ENCODE measurements around the gene STRA8. TPM values are rescaled to one million over a fixed set of nuclear protein-coding genes. Genes with fewer than 3 reads are reported as not detected.
"Not testable (repeated sequence)": the region's sequence is repeated elsewhere in the genome, so short reads cannot be mapped to it uniquely, and the experiment has no call there.

Gene STRA8
- total RNA-seq, 2 donors from 2014 or later: not detected

DNA sequence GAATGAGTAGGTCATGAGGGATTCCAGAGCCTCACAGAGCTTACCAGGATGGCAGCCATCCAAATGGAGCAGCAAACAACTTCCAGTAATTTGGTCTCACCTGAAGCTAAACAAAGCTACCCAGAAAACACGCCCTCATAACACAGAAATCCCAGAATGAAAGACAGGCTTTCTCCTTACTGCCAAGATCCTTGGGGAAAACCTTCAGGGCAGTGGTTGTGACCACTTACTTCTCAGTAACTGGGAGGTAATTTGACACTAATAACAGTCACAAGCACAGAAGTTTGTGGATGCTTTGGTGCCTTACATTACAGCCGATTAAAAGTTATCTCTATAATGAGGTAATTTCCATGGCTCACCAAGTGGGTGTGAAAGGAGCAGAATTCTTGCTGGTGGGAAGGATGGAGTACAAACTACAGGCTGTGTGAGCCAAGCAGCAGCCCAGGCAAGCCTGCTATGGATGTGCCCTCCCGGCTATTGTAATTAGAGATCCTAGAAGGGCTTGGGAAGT is 32.8 kb upstream of the STRA8 start:
- DNase-seq (ENCODE audit: low spot score): no peak
- intact Hi-C loops (cut with DNase I): no loop called here

DNA sequence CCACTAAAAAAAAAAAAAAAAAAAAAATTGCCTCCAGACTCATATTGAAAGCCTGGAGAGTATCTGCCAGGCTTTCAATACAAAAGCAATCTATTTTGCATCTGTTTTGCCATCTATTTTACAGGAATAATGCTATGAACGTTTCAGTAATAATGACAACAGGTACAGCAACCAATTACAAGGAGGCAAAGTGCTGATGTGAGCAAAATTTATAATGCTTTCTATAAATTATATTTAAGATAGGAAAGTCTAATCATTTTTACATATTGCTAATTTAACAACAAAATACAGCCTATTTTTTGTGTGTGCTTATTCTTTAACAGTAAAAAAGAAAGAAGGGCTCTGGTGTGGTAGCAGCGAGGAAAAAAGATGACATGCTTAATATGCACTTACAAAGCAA is 32.3 kb upstream of the STRA8 start:
- DNase-seq (ENCODE audit: low spot score): no peak
- intact Hi-C loops (cut with DNase I): no loop called here

- intact Hi-C loops (cut with DNase I): no loop called here
- DNase-seq (ENCODE audit: low spot score): no peak
Observed at GRCh38 chr7:135204341-135204749, 29.3 kb upstream of the STRA8 start.

DNA sequence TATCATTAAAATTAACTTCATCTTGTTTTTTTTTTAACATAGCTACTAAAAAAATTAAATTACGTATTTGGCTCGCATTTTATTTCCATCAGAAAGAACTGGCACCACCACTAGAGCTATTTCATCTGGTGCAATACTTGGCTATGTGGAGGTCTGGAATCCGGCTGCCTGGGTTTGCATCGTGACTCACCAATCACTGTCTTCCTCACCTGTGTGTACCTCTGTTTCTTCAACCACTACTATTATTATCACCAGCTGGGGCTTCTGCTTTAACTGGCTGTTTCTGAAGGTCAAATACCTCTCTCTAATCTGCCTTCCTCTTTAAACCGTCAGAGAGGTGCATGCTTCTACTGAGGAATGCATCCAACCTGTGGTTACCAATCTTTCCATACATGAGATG is 28.8 kb upstream of the STRA8 start:
- no peak for DNase-seq (ENCODE audit: low spot score)
- intact Hi-C loops (cut with DNase I): no loop called here

DNA sequence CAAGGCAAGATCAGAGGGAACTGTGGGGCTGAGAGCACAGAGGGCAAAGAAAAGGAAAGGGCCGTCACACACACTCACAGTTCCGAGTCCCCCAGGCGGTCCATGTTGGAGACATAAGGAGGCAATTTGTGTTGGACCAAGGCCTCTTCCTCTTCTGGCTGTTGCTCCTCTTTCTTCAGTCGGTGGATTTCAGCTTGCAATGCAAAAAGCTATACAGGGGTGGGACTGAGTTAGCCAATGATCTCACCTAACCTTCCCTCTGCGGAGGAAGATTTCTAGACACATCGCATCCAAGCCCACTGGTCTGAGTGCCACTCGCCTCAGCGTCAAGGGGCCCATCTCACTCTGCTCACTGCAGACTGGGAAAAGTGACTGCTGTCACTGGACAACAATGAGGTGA is 27.8 kb upstream of the STRA8 start:
- intact Hi-C loops (cut with DNase I): no loop called here
- no peak for DNase-seq (ENCODE audit: low spot score)

DNA sequence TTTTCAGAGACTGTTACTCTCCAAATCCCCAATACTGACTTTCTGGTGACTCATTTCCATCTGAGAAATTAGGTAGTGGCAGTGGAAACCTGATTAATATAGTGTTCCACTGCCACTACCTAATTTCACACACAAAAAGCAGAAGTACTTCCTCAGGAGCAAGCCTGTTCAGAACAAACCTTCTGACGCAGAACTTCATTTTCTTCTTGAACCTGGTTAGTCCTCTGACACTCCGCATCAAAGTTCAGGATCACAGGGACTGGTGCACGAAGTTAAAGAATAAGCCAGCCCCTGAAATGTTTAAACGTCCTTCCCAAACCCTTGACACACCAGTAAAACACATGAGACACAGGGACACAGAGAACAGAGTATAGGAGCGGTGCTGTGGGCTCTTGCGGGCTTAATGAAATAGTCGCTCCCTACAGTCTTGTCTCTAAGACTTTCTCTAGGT is 26.7 kb upstream of the STRA8 start:
- intact Hi-C loops (cut with DNase I): no loop called here
- DNase-seq (ENCODE audit: low spot score): no peak

DNA sequence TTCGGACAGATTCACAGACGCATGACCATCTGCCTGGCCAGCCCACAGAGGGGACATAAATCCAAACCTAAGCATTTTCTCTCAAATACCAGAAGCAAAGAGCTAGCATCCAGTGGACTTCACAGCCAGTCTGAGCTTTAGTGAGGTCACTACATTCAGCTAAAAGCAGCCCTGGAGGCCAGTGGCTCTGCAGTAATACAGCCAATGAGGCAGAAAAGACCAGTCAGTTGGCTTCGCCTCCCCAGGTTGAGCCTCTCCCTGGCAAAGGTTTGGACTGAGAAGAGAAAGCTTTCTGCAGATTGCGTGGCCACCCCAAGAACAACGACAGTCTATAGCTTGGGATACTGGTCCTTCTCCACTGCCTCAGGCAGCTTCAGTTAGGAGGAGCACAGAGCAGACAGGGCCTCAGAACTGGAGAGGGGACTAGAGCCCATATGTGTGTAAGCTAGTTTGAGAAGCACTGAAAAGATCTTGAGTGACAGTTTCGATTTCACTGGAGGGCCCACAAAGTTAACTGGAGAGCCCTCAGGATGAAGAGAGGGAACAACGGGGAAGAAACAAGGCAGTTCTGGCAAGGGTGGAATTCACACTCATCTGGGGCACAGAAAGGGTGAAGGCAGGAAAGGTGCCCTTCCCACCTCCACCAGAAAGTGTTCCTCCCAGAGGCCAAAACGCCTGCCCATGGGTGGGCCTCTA is 26.1 kb upstream of the STRA8 start:
- intact Hi-C loops (cut with DNase I): no loop called here
- DNase-seq (ENCODE audit: low spot score): no peak

DNA sequence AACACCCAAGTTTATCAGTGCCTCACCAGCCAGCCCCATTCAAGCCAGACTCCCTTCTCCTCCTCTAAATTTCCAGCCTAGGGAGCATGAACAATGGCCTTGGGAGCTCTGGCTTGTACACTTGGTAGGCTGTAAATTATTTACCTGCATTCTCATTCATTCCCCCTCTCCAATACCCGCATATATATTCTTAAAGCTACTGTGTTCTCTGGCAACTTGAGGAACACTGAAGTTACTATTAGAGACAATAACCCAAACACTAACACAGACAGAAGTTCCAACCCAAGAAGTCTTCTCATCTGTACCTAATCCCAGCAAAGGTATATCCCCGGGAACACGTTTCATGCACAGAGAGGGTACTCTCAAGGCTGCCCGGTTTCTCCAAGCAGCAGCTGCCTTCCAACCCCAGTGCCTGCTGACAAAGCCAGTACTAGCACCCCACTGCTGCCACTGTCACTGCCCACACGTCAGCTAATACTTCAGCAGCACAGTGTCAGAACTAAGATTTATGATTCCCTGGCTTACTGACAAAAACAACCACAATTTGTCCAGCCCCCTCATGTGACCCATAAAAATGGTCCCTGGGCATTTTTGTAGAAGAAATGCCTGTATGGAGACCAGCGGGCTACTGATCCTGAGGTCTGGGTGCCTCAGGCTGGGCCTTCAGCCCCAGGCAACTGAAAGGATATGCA is 25.4 kb upstream of the STRA8 start:
- intact Hi-C loops (cut with DNase I): no loop called here
- no peak for DNase-seq (ENCODE audit: low spot score)

DNA sequence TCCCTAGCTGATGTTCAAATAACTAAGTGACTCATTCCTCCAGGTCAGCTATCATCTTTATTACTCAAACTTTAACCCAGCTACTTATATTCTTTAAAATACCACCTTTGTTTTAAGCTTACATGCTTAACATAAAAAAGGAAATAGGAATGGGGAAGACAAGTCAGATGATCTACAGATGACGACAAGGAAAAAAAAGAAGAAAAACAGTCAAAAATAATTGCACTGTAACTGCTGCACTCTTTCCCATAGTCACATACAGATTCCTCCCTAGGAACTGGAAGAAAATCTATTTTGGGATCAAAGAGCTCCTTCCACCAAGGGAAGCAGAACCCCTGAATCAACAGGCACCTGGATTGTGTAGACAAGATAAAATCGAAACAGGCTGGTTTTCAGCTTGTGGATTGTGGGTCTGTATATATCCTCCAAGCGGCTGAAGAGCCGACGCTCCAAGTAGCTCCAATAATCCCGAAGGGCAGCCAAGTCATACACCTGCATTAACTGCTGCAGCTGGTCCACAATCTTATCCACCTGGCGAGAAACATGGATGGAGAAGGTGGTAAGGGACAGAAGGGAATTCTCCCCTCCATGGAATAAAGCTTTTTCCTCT is 24.3 kb upstream of the STRA8 start:
- intact Hi-C loops (cut with DNase I): no loop called here
- no peak for DNase-seq (ENCODE audit: low spot score)

DNA sequence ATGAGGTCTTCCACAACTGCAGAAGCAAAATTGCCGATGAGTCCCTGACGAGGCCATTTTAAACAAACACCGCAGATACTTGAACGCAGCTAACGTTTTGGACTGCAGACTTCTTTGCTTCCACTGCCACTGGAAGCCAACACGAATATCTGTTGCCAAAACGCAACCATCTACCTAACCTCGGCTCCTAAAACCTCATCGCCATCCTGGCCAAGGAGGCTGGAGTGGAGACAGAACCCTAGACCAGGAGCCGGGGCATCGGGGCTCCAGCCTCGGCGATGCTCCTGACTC is 22.8 kb upstream of the STRA8 start:
- intact Hi-C loops (cut with DNase I): no loop called here
- DNase-seq (ENCODE audit: low spot score): no peak

DNA sequence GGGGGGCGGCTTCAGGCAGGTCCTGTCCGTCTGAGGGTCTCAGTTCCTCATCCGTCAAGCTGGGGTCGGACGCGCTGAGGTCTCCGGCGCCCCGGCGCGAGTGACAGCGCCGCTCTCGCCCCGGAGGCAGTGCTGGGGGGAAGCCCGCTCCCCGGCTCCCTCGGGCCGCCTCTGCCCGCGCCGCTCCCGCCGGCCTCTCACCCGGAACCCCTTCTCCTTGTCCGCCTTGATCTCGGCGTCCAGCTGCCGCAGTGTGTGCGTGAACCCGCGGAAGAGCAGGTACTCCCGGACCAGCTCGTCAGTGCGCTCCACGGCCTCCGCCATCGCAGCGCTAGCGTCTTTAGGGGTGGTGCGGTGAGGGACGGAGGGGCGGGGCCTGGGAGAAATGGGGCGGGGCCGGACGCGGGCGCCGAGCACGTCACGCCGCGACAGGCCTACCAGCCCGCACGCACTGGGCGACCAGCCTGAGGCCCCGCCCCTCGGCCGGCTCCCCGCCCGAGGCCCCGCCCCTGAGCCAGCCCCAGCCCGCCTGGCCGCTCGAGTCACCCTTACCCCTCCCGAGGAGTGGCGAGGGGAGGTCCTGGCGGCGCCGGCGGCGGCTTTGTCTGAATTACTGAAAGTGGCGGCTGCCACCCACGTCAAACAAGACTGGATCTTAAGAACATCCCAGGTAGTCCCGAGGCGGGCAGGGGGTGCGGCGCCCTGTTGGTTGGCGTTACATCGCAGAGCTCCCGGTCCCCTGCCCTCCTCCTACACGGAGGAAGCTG is 22.3 kb upstream of the STRA8 start, which contains the start of gene WDR91:
TSS of gene WDR91 (minus strand) at position 348 of the 767 bp plus-strand sequence. CDS start at position 324, 24 bp downstream.
- intact Hi-C loops (cut with DNase I): no loop called here
- DNase-seq (ENCODE audit: low spot score): peak; percentile 99

DNA sequence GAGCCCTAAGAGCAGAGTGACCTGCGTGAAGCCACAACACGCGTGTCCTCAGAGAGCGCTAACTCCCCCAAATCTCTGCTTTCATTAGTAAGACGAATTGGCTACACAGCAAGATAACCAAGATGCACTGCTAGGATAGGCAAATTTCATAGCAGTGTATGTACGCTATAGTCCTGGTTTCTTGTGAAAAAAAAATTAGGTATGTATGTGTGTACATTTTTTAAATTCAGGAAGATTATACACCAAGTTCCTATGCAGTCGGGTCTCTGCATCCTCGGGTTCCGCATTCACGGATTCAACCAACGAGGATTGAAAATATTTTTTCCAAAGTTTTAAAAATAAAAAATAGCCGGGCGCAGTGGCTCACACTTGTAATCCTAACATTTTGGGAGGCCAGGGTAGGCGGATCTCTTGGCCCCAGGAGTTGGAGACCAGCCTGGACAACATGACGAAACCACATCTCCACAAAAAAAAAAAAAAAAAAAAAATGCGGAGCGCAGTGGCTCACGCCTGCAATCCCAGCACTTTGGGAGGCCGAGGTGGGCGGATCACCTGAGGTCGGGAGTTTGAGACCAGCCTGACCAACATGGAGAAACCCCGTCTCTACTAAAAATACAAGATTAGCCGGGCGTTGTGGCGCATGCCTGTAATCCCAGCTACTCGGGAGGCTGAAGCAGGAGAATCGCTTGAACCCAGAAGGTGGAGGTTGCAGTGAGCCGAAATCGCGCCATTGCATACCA is 21.5 kb upstream of the STRA8 start:
- intact Hi-C loops (cut with DNase I); DNase-seq (ENCODE audit: low spot score): not testable (repeated sequence)

DNA sequence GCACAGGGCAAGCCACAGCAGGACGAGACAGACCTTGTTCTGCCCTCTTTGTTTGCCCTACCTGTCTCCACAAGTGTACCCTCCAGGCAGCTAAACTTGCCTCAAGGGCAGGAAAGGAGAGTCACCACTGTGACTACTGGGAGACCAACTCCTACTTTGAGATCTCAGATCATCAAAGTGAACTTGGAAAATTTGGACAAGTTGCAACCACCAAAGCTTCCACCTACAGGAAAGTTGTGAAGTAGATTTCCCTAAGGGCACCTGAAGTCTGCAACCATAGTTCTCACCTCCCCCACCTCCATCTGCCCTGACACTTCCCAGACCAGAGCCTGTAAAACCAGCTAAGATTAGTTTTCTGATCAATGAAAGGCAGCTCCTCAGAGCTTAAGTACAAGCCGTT is 19.8 kb upstream of the STRA8 start:
- intact Hi-C loops (cut with DNase I): no loop called here
- DNase-seq (ENCODE audit: low spot score): no peak

DNA sequence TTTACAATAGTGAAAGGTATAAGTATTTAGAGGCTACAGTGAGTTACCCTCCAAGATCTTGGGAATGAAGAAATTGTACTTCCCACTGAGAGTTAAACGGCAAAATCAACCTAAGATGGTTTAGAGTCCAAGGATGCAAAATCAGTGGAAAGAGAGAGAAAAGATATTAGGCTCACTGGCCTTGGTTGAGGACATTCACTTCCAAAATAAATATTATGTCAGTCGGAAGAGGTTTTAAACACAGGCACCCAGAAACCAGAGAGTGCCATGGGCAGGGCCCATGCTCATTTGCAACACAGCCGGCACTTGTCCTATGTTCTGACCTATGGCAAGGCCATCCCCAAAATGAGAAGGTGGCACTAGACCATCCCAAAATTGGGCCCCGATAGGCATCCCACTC is 18.5 kb upstream of the STRA8 start:
- intact Hi-C loops (cut with DNase I): no loop called here
- no peak for DNase-seq (ENCODE audit: low spot score)

DNA sequence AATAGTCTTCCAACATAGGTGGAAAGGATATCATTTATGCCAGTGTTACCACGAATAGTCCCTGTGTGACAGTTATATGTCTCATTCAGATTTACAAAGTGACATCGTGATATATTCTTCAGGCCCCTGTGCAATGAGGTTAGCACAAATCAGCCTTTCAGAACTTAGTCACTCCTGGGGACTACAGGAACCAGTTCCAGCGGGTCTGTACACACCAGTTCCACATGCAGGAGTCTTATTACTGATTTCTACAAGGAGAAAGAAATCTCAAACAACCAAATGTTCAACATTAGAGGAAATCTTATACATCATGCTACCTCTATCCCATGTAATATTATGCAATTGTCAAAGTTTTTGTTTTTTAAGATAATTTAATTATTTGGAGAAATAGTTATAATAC is 17.9 kb upstream of the STRA8 start:
- intact Hi-C loops (cut with DNase I): no loop called here
- no peak for DNase-seq (ENCODE audit: low spot score)

GRCh38 chr7:135217645-135218509 is 15.8 kb upstream of the STRA8 start:
- intact Hi-C loops (cut with DNase I): no loop called here
- no peak for DNase-seq (ENCODE audit: low spot score)

GRCh38 chr7:135224027-135224426 is 9.6 kb upstream of the STRA8 start:
- intact Hi-C loops (cut with DNase I): no loop called here
- no peak for DNase-seq (ENCODE audit: low spot score)

- no peak for DNase-seq (ENCODE audit: low spot score)
- intact Hi-C loops (cut with DNase I): no loop called here
Observed at GRCh38 chr7:135231686-135232085, 2.0 kb upstream of the STRA8 start.

Data from posterior vena cava (tissue), 2 donors.